ENCODE results near the gene GCHFR.

Gene GCHFR

GRCh38 chr15:40807028-40807887 is 43.4 kb downstream of the GCHFR start, which contains the start of the genes DNAJC17 and ZFYVE19 (continued):
- TF ChIP-seq GLIS2 (tag by site-specific recombination; IDR thresholded peaks at IDR 0.05) (peak; percentile 74), KLF10 (tag by site-specific recombination; IDR thresholded peaks at IDR 0.05) (no peak; the same call in 1 of the 2 replicates), ZEB2 (tag by site-specific recombination; IDR thresholded peaks at IDR 0.05) (no peak), ZNF843 (tag by site-specific recombination; IDR thresholded peaks at IDR 0.05) (peak; percentile 13; the same call in 1 of the 2 replicates), KLF7 (tag by site-specific recombination; IDR thresholded peaks at IDR 0.05; ENCODE audit: borderline replicate concordance) (peak; percentile 89), GLIS1 (tag by site-specific recombination; IDR thresholded peaks at IDR 0.05) (peak; percentile 70), ZBTB44 (tag by site-specific recombination; IDR thresholded peaks at IDR 0.05) (peak; percentile 88), ZNF280D (tag by site-specific recombination; IDR thresholded peaks at IDR 0.05) (no peak), SP2 (tag by site-specific recombination; IDR thresholded peaks at IDR 0.05) (peak; percentile 64), ZBTB6 (tag by site-specific recombination; IDR thresholded peaks at IDR 0.05) (peak; percentile 44; the same call in 1 of the 2 replicates), ZNF629 (tag by site-specific recombination; IDR thresholded peaks at IDR 0.05) (peak; percentile 17; the same call in 1 of the 2 replicates), AEBP2 (tag by site-specific recombination; IDR thresholded peaks at IDR 0.05; ENCODE audit: borderline replicate concordance) (no peak), ZNF302 (tag by site-specific recombination; IDR thresholded peaks at IDR 0.05; ENCODE audit: low read depth) (no peak), ZNF335 (tag by site-specific recombination; conservative IDR thresholded peaks at IDR 0.05) (peak; percentile 97), YY1 (tag by site-specific recombination; IDR thresholded peaks at IDR 0.05) (0 out of 2 replicates have a peak, but pooled peaks have one; percentile 28), ZNF433 (tag by site-specific recombination; IDR thresholded peaks at IDR 0.05; ENCODE audit: low read depth) (no peak), ZBTB17 (tag by site-specific recombination; IDR thresholded peaks at IDR 0.05) (peak; percentile 96; the same call in 1 of the 2 replicates), KLF8 (tag by site-specific recombination; IDR thresholded peaks at IDR 0.05) (peak; percentile 96), ZXDB (tag by site-specific recombination; IDR thresholded peaks at IDR 0.05) (peak; percentile 66; the same call in 1 of the 2 replicates), ZNF211 (tag by site-specific recombination; IDR thresholded peaks at IDR 0.05; ENCODE audit: low read depth) (no peak), ZNF639 (tag by site-specific recombination; IDR thresholded peaks at IDR 0.05) (no peak), ZNF76 (tag by site-specific recombination; IDR thresholded peaks at IDR 0.05; ENCODE audit: borderline replicate concordance, low read depth) (peak; percentile 99), ZNF114 (tag by site-specific recombination; IDR thresholded peaks at IDR 0.05) (no peak), ZBTB20 (tag by site-specific recombination; IDR thresholded peaks at IDR 0.05) (peak; percentile 91)

Measured in HEK293 (cell line).